NCI-H187 (cell line): ENCODE data around the gene SNX4.

Experiments used
- DNase-seq, 2 experiments: peaks; one replicate each; lab custom pipeline; 2025; lab: John Stamatoyannopoulos, UW

Gene SNX4

DNA sequence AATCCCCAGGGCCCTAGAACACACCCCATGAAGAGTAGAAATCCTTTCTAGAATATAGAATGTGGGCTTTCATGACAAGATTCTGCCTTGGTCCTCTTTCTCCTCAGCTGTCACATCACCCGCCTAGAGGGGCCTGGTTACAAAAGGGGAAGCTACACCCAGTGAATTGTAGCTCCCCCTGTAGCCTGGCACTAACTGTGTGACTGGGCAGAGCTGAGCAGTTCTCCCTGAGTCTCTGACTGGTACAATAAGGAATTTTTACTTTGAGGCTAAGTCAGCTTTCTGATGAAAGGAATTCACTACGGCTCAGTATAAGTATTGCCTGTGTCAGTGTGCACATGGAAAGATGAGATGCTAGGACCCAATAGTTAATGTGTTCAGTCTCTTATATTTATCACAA lies 116.2 kb downstream of the SNX4 start:
- no peak for DNase-seq

DNA sequence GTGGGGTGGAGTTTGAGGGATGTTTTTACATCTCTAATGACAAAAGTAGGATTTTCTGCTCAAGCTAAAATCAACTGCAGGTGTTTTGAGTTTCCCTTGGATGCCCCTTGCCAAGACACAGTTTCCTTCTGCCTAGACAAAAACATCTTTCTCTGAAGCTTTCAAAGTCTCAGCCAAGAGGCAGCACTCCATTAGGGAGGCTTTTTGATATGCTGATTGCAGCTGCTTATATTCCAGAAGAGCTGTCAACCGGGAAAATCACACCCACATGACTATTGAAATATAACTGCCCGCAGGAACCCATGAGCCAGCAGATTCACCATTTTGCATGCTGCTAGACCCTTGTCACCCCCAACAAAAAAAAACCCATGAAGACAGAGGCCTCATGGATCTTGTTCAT lies 117.4 kb downstream of the SNX4 start:
- no peak for DNase-seq

DNA sequence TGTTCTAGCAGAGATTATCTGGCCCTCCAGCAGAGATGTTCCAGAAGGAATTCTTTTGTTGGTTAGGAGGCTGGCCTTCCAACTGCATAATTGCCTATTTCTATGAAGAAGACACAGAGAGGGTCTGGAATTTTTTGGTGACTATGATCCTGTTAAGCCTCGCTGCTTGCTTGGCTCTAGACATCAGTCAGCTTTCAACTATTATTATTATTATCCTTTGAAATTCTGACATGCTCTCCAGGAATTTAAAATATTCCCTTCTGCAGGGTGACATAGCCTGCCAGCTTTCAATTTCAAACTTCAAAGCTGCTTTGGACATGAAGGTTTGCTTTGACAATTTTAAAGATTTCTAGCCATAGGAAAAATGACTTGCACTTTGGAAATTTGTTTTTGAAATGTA lies 118.6 kb downstream of the SNX4 start:
- DNase-seq = no peak

DNA sequence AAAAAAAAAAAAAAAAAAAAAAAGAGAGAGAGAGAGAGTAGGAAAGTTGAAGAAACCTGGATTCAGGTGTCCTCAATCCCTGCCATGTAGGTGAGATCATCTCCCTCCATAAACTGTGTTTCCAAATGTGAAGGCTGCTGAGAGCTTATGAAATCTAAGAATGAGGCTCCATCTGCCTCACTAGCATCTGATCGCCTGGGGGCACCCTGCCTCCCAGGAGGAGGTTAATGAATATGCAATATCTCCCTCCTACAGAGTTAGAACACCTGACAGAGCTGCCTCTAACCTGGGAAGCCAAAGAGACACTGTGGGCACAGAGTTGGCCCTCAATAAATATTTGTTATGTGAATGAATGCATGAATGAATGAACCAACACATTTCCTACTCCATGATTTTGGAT lies 121.0 kb downstream of the SNX4 start:
- DNase-seq = no peak
